HG03520 (cell line): ENCODE data around the gene CEP89.
"Not testable (repeated sequence)": the region's sequence is repeated elsewhere in the genome, so short reads cannot be mapped to it uniquely, and the experiment has no call there.

Experiments
- ATAC-seq: cut with Tn5 transposase; IDR thresholded peaks from one replicate; pipeline ENCODE4 v1.9.1; 2021; ENCODE audit warnings: mild to moderate bottlenecking, moderate library complexity; ENCODE audit not compliant: unreplicated experiment

CEP89 gene

GRCh38 chr19:32848035-32848434, 123.7 kb downstream of the CEP89 start:
- not testable (repeated sequence) for ATAC-seq

DNA sequence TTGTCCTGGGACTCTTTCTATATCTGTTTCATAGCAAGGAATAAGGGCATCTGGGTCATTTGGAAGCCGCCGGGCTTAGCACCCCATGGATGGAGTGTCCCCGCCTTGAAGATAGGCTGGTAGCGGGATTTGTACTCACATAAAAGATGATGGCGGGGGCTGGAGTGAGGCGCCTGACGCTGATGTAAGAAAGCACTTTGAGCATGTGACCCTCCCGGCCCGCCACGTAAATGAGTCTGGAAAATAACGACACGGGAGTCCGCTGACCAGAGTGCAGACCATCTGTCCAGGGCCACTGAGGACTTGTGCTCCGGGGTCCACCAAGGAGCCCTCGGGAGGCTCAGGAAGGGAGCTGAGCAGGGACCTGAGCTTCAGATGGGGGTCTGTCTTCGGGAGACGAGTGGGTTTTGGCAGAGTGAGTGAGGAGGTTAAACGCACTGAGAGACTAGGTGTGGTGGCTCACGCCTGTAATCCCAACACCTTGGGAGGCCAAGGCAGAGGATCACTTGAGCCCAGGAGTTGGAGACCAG, 128.0 kb downstream of the CEP89 start:
- ATAC-seq = no peak

- no peak for ATAC-seq
These were observed 129.7 kb downstream of the CEP89 start for GRCh38 chr19:32842061-32842460.

DNA sequence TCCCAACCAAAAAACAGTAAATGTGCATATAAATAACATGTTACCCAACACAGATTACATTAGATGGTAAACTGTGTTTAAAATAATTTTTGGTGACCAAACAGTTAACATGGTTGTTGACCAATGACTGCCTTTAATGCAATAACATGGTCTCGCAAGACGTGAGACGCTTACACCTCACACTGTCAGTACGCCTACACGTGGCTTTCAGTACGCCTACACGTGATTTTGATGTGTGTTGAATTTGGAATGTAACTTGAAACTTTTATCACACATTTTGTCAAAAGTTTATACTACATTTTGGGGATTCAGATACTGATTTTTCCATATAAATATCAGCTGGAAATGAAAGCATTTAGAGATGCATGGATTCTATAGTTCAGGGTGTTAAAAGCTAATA, 134.2 kb downstream of the CEP89 start:
- no peak for ATAC-seq

DNA sequence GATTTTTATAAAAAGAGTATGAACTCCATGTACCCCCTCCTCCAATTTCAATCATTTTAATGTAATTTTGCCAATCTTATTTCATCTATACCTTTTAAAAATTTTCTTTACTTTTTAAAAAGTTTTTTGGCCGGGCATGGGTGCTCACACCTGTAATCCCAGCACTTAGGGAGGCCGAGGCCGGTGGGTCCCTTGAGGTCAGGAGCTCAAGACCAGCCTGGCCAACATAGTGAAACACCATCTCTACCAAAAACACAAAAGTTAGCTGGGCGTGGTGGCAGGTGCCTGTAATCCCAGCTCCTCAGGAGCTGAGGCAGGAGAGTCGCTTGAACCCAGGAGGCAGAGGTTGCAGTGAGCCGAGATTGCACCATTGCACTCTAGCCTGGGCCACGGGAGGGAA, 138.4 kb downstream of the CEP89 start:
- not testable (repeated sequence) for ATAC-seq

DNA sequence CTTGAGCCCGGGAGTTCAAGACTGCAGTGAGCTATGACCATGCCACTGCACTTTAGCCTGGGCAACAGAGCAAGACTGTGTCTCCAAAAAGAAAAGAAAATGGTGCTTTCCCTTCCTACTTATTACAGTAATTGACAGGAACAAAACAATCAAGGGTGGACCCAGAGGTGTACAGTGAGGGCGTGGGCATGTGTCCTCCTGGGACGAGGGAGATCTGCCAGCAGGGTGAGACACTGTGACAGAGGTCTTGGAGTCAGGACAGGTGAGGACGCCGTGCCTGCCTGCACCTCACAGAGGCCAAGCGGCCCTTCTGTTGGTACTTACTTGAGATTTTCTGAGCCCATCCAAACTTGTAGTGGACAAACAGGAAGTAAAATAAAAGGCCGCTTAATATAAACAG, 138.9 kb downstream of the CEP89 start:
- not testable (repeated sequence) for ATAC-seq

GRCh38 chr19:32832094-32832493, 139.7 kb downstream of the CEP89 start:
- ATAC-seq = not testable (repeated sequence)

DNA sequence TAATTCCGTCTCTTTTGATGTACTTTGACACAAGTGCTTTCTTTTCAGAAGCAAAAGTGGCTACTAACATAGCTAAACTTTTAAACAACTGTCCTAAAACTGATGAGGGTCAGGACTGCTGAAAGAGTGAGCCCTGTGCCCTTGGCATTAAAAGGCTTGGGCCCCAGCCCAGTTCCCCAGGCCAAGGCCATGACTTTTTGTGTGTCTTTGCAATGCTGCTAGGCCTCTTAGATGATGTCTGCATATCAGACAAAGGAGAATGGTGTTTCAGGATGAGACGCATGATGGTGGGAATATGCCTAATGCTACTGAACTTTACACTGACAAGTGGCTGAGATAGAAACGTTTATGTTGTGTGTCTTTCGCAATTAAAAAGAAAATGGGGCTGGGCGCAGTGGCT, 140.1 kb downstream of the CEP89 start:
- ATAC-seq = no peak

DNA sequence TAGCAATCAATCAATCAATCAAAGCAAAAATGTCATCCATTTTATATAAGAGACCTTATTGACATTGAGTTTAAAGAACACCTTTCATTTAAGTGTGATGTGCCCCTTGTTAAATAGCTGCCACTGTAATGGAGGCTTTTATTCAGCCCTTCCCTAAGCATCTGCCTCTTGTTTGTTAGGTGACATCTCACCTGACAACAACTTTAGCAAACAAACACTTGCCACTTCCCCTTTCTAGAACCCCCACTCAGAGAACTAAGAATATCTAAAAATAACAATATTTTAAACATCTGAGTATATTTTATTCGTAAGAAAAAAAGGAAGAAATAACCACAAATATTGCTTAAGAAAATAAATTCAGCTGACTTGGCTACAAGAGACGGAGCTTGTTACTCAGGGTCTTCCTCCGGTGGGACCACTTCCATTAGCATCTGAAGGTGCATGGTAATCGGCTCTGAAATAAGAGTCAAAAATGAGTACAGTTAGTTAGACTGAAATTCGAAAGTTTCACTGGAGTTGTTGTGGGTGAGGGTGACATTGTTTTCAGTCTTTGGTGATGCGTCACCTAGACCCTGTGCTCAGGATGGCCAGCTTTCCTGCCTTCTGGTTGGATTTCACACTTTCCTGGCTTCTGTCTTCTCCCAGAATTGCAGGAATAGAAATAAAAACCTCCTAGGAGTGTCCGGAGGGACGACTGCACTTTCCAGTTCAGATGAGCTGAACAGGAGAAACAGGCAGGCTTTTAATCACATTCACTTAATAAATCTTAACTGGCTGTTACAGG, 141.3 kb downstream of the CEP89 start:
- ATAC-seq = no peak

- ATAC-seq = no peak
These were observed 142.3 kb downstream of the CEP89 start for GRCh38 chr19:32829345-32829896.

GRCh38 chr19:32828643-32829344, 143.0 kb downstream of the CEP89 start:
- ATAC-seq = no peak

GRCh38 chr19:32828139-32828538, 143.6 kb downstream of the CEP89 start:
- ATAC-seq = no peak
